SU-DHL-6 (cell line): ENCODE data around the gene PLEKHF1.

Experiments
- H2AFZ ChIP-seq: fragments of 200-600 bp; sonication (generic); 2 replicates; pipeline ENCODE4 v1.6.1; 2014; ENCODE audit warnings: low read depth, mild to moderate bottlenecking, moderate library complexity, mixed read lengths, antibody characterized with exemption, low read length; ENCODE audit not compliant: severe bottlenecking
- H3F3A ChIP-seq: fragments of 200-600 bp; shearing (Covaris generic); 2 replicates; pipeline ENCODE4 v1.6.0; 2016; ENCODE audit warnings: antibody characterized with exemption, mild to moderate bottlenecking; ENCODE audit not compliant: insufficient read depth
- H3K27ac ChIP-seq: fragments of 200-600 bp; sonication (generic); 2 replicates; pipeline ENCODE4 v1.5.1; 2016; ENCODE audit warnings: low read depth, mild to moderate bottlenecking, low read length, moderate library complexity, mixed read lengths
- H3K27me3 ChIP-seq: fragments of 200-600 bp; sonication (generic), shearing (Covaris generic); 2 replicates; pipeline ENCODE4 v1.6.0; 2014; ENCODE audit warnings: mild to moderate bottlenecking, low read length
- H3K36me3 ChIP-seq: fragments of 200-600 bp; sonication (generic); 2 replicates; pipeline ENCODE4 v1.6.1; 2014; ENCODE audit warnings: mild to moderate bottlenecking, low read length, mixed read lengths
- H3K4me2 ChIP-seq: fragments of 300-600, 200-600 bp; shearing (Covaris generic), sonication (generic); 2 replicates; pipeline ENCODE4 v1.6.0; 2014; ENCODE audit warnings: low read length, low read depth, mild to moderate bottlenecking; ENCODE audit not compliant: poor library complexity, severe bottlenecking
- H3K4me3 ChIP-seq: fragments of 200-600 bp; sonication (generic); 2 replicates; pipeline ENCODE4 v1.5.1; 2014; ENCODE audit warnings: antibody characterized with exemption, low read length, mild to moderate bottlenecking, mixed read lengths; ENCODE audit not compliant: insufficient read depth, poor library complexity, severe bottlenecking
- H3K79me2 ChIP-seq: fragments of 200-600 bp; sonication (generic); 2 replicates; pipeline ENCODE4 v1.6.1; 2014; ENCODE audit warnings: mild to moderate bottlenecking, low read length, moderate library complexity; ENCODE audit not compliant: insufficient read depth
- H3K9ac ChIP-seq: fragments of 200-600 bp; sonication (generic); 2 replicates; pipeline ENCODE4 v1.7.0; 2014; ENCODE audit warnings: mild to moderate bottlenecking, low read length
- H3K9me2 ChIP-seq: fragments of 200-600 bp; sonication (generic); replicated peaks from 2 replicates; pipeline ENCODE4 v1.6.1; 2014; ENCODE audit warnings: low read length; ENCODE audit not compliant: insufficient read depth
- H3K9me3 ChIP-seq: fragments of 200-600 bp; sonication (generic); 2 replicates; pipeline ENCODE4 v1.6.1; 2014; ENCODE audit warnings: low read length, mixed read lengths; ENCODE audit not compliant: insufficient read depth
- H4K20me1 ChIP-seq: fragments of 200-600 bp; sonication (generic); 2 replicates; pipeline ENCODE4 v1.6.1; 2014; ENCODE audit warnings: low read depth, mild to moderate bottlenecking, antibody characterized with exemption, low read length, moderate library complexity, mixed read lengths
- EZH2phosphoT487 ChIP-seq: fragments of 200-600 bp; sonication (generic), shearing (Covaris generic); conservative IDR thresholded peaks from 2 replicates; pipeline ENCODE4 v1.6.1; 2018; ENCODE audit warnings: mild to moderate bottlenecking, antibody characterized with exemption, low read length, moderate library complexity, mixed read lengths
- TF ChIP-seq, protein P1 (sequence below): fragments of 200-600 bp; sonication (generic); IDR thresholded peaks from one replicate; pipeline ENCODE4 v1.5.1; 2017; ENCODE audit warnings: antibody characterized with exemption, mild to moderate bottlenecking, low read length, moderate library complexity; ENCODE audit not compliant: insufficient read depth, poor library complexity, severe bottlenecking

PLEKHF1 gene

DNA sequence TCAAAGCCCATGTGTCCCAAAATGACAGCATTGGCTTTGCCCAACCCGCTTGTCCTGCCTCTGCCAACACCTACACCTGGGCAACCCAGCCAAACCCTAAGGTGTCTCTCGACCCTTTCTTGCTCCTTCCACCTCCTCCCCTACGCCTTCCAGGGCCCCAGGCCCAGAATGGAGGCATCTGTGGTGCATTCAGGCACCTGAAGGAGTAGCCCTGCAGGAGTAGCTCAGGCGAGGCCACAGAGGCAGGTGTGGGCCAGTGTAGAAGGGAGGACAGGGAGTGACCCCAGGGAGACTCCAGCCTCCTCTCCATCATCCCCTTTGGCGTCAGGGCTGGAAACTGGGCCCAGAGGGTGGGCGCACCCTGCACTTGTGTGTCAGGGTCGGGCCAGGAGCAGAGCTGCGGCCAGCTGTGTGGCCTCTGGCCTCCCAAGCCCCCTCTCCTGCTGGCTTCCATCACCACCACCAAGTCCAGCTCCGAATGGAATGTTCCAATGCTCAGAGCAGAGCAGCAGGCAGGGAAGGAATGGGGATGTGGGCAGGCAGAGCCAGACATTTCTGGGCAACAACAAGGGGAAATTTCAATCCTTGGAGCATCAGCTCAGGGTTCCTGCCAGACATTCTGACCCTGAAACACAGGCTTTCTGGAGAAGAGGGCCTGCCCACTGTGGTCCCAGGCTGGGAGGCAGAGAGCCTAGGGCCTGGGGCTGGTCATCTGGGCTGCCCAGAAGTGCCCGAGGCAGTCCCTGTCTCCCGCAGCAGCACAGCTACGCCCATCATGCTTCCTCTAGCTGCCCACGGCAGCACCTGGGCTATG is 16.4 kb downstream of the PLEKHF1 start:
- Histone ChIP-seq H3K79me2 (no peaks in the 10 kb centered on the region), H3K4me2 (no peak overlapping the region), H3K9ac (no peak overlapping the region), H3K27ac (no peak overlapping the region), H3K9me2 (no peaks in the 10 kb centered on the region), H3K27me3 (no peaks in the 10 kb centered on the region), H2AFZ (no peak overlapping the region), H3F3A (no peaks in the 10 kb centered on the region), H4K20me1 (no peaks in the 10 kb centered on the region), H3K4me3 (no peak overlapping the region), H3K36me3 (no peaks in the 10 kb centered on the region), H3K9me3 (no peaks in the 10 kb centered on the region)
- TF ChIP-seq, protein P1, sequence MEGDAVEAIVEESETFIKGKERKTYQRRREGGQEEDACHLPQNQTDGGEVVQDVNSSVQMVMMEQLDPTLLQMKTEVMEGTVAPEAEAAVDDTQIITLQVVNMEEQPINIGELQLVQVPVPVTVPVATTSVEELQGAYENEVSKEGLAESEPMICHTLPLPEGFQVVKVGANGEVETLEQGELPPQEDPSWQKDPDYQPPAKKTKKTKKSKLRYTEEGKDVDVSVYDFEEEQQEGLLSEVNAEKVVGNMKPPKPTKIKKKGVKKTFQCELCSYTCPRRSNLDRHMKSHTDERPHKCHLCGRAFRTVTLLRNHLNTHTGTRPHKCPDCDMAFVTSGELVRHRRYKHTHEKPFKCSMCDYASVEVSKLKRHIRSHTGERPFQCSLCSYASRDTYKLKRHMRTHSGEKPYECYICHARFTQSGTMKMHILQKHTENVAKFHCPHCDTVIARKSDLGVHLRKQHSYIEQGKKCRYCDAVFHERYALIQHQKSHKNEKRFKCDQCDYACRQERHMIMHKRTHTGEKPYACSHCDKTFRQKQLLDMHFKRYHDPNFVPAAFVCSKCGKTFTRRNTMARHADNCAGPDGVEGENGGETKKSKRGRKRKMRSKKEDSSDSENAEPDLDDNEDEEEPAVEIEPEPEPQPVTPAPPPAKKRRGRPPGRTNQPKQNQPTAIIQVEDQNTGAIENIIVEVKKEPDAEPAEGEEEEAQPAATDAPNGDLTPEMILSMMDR = no peak
- TF ChIP-seq EZH2phosphoT487 = no peak

DNA sequence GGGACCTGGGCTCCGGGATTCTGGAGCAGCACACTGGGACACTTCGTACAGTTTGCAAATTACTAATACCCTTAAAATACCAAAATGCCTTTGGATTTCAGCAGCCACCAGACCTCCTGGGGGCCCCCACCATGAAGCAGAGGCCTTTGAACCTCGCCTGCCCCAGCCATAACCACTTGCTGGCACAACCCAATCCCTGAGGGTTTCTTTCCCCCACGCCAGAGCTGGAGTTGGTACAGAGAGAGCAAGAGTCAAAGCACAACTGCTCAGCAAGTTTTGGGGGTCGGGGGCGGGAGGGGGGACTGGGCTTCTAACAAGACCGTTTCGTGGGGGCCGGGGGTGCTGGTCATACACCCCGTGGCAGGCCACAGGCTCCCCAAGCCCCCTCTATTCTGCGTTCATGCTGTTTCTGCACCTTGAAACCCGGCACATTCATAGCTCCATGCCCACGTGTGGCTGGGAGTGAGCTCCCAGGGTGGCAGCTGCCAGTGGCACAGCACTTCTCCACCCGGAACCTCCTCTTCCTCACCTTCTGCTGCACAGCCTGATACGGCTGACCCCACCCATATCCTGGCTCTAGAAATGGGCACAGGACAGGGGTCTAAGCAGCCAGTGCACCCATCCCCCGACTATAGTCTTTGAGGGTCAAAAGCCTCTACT is 17.1 kb downstream of the PLEKHF1 start:
- H3K27me3 ChIP-seq = no peaks in the 10 kb centered on the region
- no peaks in the 10 kb centered on the region for H3K9me2 ChIP-seq
- no peak for TF ChIP-seq EZH2phosphoT487
- TF ChIP-seq, protein P1 = no peak
- H3K79me2 ChIP-seq = no peaks in the 10 kb centered on the region
- no peak overlapping the region for H3K4me2 ChIP-seq
- no peaks in the 10 kb centered on the region for H3K36me3 ChIP-seq
- no peak overlapping the region for H2AFZ ChIP-seq
- H3K27ac ChIP-seq = no peak overlapping the region
- no peak overlapping the region for H3K9ac ChIP-seq
- no peaks in the 10 kb centered on the region for H4K20me1 ChIP-seq
- no peaks in the 10 kb centered on the region for H3F3A ChIP-seq
- H3K9me3 ChIP-seq = no peaks in the 10 kb centered on the region
- no peak overlapping the region for H3K4me3 ChIP-seq

- Histone ChIP-seq H3K9ac (no peak overlapping the region), H4K20me1 (no peaks in the 10 kb centered on the region), H3K27me3 (no peaks in the 10 kb centered on the region), H3K9me3 (no peaks in the 10 kb centered on the region), H3K9me2 (no peaks in the 10 kb centered on the region), H2AFZ (no peak overlapping the region), H3K36me3 (no peaks in the 10 kb centered on the region), H3K79me2 (no peaks in the 10 kb centered on the region), H3K4me3 (no peak overlapping the region), H3F3A (no peaks in the 10 kb centered on the region), H3K4me2 (no peak overlapping the region), H3K27ac (no peak overlapping the region)
- TF ChIP-seq EZH2phosphoT487 = no peak
- TF ChIP-seq, protein P1 = no peak
Measured at GRCh38 chr19:29683009-29683408, 17.7 kb downstream of the PLEKHF1 start.
